HepG2 (cell line): ENCODE data around the gene STMN1. TPM values are rescaled to one million over a fixed set of nuclear protein-coding genes. Genes with fewer than 3 reads are reported as not detected.

Experiments
- ESRRA ChIP-seq: sonication (generic); formaldehyde crosslinking; IDR thresholded peaks from 2 replicates; pipeline ENCODE4 v1.5.1; 2020; ENCODE audit warnings: mild to moderate bottlenecking, low read depth, missing genetic modification reagents
- MAF1 ChIP-seq: sonication (generic); formaldehyde crosslinking; IDR thresholded peaks from 2 replicates; pipeline ENCODE4 v1.5.0; 2020; ENCODE audit warnings: missing genetic modification reagents, borderline replicate concordance
- NFE2L1 ChIP-seq: sonication (generic); formaldehyde crosslinking; IDR thresholded peaks from 2 replicates; pipeline ENCODE4 v1.4.0; 2020; ENCODE audit warnings: missing genetic modification reagents, mild to moderate bottlenecking, borderline replicate concordance
- NFKBIZ ChIP-seq: IDR thresholded peaks from 2 replicates; pipeline ENCODE4 v1.6.1; 2018; ENCODE audit warnings: missing genetic modification reagents, missing compliant biosample characterization
- SMAD3 ChIP-seq: sonication (generic); formaldehyde crosslinking; IDR thresholded peaks from 2 replicates; pipeline ENCODE4 v1.4.0; 2020; ENCODE audit warnings: missing genetic modification reagents
- SPEN ChIP-seq: sonication (generic); formaldehyde crosslinking; IDR thresholded peaks from 2 replicates; pipeline ENCODE4 v1.5.1; 2020; ENCODE audit warnings: low read depth, mild to moderate bottlenecking, missing genetic modification reagents
- SYNCRIP ChIP-seq: fragments of 200-400 bp; formaldehyde crosslinking; IDR thresholded peaks from 2 replicates; pipeline ENCODE4 v1.6.1; 2018; ENCODE audit warnings: mild to moderate bottlenecking, low read depth, low read length; ENCODE audit not compliant: insufficient read depth
- TOPORS ChIP-seq: sonication (generic); formaldehyde crosslinking; IDR thresholded peaks from 2 replicates; pipeline ENCODE4 v1.8.0; 2023; ENCODE audit warnings: mild to moderate bottlenecking, missing genetic modification reagents
- polyA plus RNA-seq, 8 experiments: library from polyadenylated mRNA; depleted of rRNA in 3 of 8; stranded (reverse) in 7 of 8; unstranded in 1 of 8; fragments of >200 nt; fragmentation: Illumina TruSeq in 4 of 8; extraction: Trizol in 4 of 8; gene quantifications; 2 replicates each; pipeline versions ENCODE4 v1.2.1 to v1.2.3, GENCODE V29; 2011 to 2016; ENCODE audit warnings: low read depth in 4 of 8, missing spikeins in 1 of 8, mixed read lengths in 1 of 8; ENCODE audit not compliant: insufficient read depth in 1 of 8
- total RNA-seq, 5 experiments: library from RNA; depleted of rRNA; stranded (reverse); fragments of >200 nt; fragmentation: Illumina TruSeq; extraction: Trizol; gene quantifications; 2 replicates each; pipeline ENCODE4 v1.2.3, GENCODE V29; 2016; ENCODE audit warnings: low read depth in 1 of 5
- TF ChIP-seq, protein P1 (sequence below): IDR thresholded peaks from 2 replicates; pipeline ENCODE4 v1.6.1; 2016; ENCODE audit warnings: low read depth, missing genetic modification reagents, missing compliant biosample characterization
- TF ChIP-seq, protein P2 (sequence below): sonication (generic); formaldehyde crosslinking; IDR thresholded peaks from 2 replicates; pipeline ENCODE4 v1.5.1; 2020; ENCODE audit warnings: mild to moderate bottlenecking, missing genetic modification reagents
- TF ChIP-seq, protein P3 (sequence below): sonication (generic); formaldehyde crosslinking; IDR thresholded peaks from 2 replicates; pipeline ENCODE4 v1.4.0; 2020; ENCODE audit warnings: missing genetic modification reagents
- TF ChIP-seq, protein P4 (sequence below): sonication (generic); formaldehyde crosslinking; conservative IDR thresholded peaks from 2 replicates; pipeline ENCODE4 v1.8.0; 2022; ENCODE audit warnings: missing genetic modification reagents
- TF ChIP-seq, protein P5 (sequence below): sonication (generic); formaldehyde crosslinking; IDR thresholded peaks from 2 replicates; pipeline ENCODE4 v1.8.1; 2023; ENCODE audit warnings: missing genetic modification reagents, inconsistent platforms, borderline replicate concordance
- TF ChIP-seq, protein P6 (sequence below): IDR thresholded peaks from 2 replicates; pipeline ENCODE4 v1.6.1; 2016; ENCODE audit warnings: mild to moderate bottlenecking

Gene STMN1
- total and polyA plus RNA-seq, 2 of the 13 experiments (the other 11 are each of a cell fraction or from before 2014, with no cell fraction given): 45.9 to 409 TPM

DNA sequence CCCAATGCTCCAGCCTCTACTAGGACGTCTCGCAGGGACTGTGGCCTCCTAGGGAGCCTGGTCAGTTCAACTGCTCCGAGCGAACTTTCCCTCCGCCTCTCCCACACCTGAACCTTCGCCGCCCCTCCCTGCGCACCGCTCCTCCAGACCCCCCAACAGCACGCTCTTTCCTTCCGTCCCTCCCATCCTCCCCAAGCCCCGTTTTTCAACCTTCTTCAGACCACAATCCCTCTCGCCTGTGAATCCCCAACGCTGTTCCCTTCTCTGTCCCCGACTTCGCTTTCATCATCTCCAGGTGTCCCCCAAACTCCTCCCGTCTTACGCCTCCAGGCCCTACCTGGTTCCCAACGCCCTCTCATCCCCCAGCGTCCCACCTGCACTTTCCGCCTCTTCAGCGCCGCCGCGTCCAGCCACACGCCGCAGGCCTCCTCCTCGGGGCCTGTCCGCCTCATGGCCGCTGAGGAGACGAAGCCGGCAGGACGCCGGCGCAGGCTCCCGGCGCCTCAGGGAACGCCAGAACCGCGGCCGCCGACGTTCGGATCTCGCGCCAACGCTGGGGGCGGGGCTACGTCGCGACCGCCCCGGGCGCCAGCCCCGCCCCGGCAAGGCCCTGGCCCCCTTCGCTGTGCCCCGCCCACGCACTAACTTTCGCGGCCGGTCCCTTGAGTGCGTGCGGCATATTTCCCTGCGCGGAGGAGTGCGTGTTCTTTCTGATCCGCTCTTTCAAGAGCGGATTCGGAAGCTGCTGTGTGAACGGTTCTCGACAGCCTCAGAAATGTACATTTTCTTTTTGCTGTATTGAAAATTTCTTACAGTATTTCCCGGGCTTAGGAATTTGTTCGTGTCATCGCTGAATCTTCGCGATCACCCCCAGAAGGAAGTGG is 47.1 kb downstream of the STMN1 start, which contains the start of gene AUNIP (continued):
- TF ChIP-seq, protein P1, sequence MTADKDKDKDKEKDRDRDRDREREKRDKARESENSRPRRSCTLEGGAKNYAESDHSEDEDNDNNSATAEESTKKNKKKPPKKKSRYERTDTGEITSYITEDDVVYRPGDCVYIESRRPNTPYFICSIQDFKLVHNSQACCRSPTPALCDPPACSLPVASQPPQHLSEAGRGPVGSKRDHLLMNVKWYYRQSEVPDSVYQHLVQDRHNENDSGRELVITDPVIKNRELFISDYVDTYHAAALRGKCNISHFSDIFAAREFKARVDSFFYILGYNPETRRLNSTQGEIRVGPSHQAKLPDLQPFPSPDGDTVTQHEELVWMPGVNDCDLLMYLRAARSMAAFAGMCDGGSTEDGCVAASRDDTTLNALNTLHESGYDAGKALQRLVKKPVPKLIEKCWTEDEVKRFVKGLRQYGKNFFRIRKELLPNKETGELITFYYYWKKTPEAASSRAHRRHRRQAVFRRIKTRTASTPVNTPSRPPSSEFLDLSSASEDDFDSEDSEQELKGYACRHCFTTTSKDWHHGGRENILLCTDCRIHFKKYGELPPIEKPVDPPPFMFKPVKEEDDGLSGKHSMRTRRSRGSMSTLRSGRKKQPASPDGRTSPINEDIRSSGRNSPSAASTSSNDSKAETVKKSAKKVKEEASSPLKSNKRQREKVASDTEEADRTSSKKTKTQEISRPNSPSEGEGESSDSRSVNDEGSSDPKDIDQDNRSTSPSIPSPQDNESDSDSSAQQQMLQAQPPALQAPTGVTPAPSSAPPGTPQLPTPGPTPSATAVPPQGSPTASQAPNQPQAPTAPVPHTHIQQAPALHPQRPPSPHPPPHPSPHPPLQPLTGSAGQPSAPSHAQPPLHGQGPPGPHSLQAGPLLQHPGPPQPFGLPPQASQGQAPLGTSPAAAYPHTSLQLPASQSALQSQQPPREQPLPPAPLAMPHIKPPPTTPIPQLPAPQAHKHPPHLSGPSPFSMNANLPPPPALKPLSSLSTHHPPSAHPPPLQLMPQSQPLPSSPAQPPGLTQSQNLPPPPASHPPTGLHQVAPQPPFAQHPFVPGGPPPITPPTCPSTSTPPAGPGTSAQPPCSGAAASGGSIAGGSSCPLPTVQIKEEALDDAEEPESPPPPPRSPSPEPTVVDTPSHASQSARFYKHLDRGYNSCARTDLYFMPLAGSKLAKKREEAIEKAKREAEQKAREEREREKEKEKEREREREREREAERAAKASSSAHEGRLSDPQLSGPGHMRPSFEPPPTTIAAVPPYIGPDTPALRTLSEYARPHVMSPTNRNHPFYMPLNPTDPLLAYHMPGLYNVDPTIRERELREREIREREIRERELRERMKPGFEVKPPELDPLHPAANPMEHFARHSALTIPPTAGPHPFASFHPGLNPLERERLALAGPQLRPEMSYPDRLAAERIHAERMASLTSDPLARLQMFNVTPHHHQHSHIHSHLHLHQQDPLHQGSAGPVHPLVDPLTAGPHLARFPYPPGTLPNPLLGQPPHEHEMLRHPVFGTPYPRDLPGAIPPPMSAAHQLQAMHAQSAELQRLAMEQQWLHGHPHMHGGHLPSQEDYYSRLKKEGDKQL (CRISPR knock-in tag): no peak
- TF ChIP-seq SPEN (CRISPR knock-in tag) (peak; percentile 49; the same call in 1 of the 2 replicates), NFKBIZ (CRISPR knock-in tag) (no peak), NFE2L1 (CRISPR knock-in tag) (no peak), ESRRA (CRISPR knock-in tag) (0 out of 2 replicates have a peak, but pooled peaks have one; percentile 27), SMAD3 (CRISPR knock-in tag) (0 out of 2 replicates have a peak, but pooled peaks have one; percentile 31), MAF1 (CRISPR knock-in tag) (no peak), SYNCRIP (no peak), TOPORS (CRISPR knock-in tag) (peak; percentile 80)
- TF ChIP-seq, protein P2, sequence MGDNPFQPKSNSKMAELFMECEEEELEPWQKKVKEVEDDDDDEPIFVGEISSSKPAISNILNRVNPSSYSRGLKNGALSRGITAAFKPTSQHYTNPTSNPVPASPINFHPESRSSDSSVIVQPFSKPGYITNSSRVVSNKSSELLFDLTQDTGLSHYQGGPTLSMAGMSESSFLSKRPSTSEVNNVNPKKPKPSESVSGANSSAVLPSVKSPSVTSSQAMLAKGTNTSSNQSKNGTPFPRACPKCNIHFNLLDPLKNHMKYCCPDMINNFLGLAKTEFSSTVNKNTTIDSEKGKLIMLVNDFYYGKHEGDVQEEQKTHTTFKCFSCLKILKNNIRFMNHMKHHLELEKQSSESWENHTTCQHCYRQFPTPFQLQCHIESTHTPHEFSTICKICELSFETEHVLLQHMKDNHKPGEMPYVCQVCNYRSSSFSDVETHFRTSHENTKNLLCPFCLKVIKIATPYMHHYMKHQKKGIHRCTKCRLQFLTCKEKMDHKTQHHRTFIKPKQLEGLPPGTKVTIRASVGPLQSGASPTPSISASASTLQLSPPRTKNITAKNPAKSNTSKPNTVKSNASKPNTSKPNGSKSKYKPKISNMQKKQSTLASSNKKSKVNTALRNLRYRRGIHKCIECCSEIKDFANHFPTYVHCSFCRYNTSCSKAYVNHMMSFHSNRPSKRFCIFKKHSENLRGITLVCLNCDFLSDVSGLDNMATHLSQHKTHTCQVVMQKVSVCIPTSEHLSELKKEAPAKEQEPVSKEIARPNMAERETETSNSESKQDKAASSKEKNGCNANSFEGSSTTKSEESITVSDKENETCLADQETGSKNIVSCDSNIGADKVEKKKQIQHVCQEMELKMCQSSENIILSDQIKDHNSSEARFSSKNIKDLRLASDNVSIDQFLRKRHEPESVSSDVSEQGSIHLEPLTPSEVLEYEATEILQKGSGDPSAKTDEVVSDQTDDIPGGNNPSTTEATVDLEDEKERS (CRISPR knock-in tag): no peak
- TF ChIP-seq, protein P3, sequence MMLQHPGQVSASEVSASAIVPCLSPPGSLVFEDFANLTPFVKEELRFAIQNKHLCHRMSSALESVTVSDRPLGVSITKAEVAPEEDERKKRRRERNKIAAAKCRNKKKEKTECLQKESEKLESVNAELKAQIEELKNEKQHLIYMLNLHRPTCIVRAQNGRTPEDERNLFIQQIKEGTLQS (CRISPR knock-in tag): no peak
- TF ChIP-seq, protein P4, sequence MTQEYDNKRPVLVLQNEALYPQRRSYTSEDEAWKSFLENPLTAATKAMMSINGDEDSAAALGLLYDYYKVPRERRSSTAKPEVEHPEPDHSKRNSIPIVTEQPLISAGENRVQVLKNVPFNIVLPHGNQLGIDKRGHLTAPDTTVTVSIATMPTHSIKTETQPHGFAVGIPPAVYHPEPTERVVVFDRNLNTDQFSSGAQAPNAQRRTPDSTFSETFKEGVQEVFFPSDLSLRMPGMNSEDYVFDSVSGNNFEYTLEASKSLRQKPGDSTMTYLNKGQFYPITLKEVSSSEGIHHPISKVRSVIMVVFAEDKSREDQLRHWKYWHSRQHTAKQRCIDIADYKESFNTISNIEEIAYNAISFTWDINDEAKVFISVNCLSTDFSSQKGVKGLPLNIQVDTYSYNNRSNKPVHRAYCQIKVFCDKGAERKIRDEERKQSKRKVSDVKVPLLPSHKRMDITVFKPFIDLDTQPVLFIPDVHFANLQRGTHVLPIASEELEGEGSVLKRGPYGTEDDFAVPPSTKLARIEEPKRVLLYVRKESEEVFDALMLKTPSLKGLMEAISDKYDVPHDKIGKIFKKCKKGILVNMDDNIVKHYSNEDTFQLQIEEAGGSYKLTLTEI (CRISPR knock-in tag): no peak
- TF ChIP-seq, protein P5, sequence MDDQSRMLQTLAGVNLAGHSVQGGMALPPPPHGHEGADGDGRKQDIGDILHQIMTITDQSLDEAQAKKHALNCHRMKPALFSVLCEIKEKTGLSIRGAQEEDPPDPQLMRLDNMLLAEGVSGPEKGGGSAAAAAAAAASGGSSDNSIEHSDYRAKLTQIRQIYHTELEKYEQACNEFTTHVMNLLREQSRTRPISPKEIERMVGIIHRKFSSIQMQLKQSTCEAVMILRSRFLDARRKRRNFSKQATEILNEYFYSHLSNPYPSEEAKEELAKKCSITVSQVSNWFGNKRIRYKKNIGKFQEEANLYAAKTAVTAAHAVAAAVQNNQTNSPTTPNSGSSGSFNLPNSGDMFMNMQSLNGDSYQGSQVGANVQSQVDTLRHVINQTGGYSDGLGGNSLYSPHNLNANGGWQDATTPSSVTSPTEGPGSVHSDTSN (CRISPR knock-in tag): no peak
- TF ChIP-seq, protein P6, sequence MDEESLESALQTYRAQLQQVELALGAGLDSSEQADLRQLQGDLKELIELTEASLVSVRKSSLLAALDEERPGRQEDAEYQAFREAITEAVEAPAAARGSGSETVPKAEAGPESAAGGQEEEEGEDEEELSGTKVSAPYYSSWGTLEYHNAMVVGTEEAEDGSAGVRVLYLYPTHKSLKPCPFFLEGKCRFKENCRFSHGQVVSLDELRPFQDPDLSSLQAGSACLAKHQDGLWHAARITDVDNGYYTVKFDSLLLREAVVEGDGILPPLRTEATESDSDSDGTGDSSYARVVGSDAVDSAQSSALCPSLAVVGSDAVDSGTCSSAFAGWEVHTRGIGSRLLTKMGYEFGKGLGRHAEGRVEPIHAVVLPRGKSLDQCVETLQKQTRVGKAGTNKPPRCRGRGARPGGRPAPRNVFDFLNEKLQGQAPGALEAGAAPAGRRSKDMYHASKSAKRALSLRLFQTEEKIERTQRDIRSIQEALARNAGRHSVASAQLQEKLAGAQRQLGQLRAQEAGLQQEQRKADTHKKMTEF (CRISPR knock-in tag): 0 out of 2 replicates have a peak, but pooled peaks have one; percentile 15
